ENCODE data around the gene GPR137C. TPM values are rescaled to one million over a fixed set of nuclear protein-coding genes. Genes with fewer than 3 reads are reported as not detected.
"Not testable (repeated sequence)": the region's sequence is repeated elsewhere in the genome, so short reads cannot be mapped to it uniquely, and the experiment has no call there.

GPR137C gene
- total RNA-seq, 3 donors from 2014 or later (not counting 1 experiment from before 2014, with no cell fraction given): 0.42 to 1.4 (median 0.57) TPM

GRCh38 chr14:52558688-52559087, 6.1 kb downstream of the GPR137C start:
- intact Hi-C loops (cut with micrococcal nuclease): no loop called here
- peaks cover 5% of the 10 kb centered on the region for H3K4me1 ChIP-seq (ENCODE audit: control insufficient read depth, insufficient read depth, low read length)
- no peaks in the 10 kb centered on the region for H3K9me3 ChIP-seq (ENCODE audit: control insufficient read depth, insufficient read depth, low read length)
- no peak overlapping the region for H3K27ac ChIP-seq (ENCODE audit: low read length)
- H3K4me3 ChIP-seq (ENCODE audit: low read length): no peak overlapping the region
- H3K4me3 Mint-ChIP-seq: no peak overlapping the region
- H3K27ac Mint-ChIP-seq: no peak overlapping the region
- no peak for ATAC-seq
- no peaks in the 10 kb centered on the region for H3K36me3 Mint-ChIP-seq
- H3K4me1 Mint-ChIP-seq: peaks cover 5 to 6% of the 10 kb centered on the region in 2 donors
- peaks cover 2% of the 10 kb centered on the region for H3K27me3 ChIP-seq (ENCODE audit: control insufficient read depth, insufficient read depth, low read length)
- no peak for DNase-seq
- 100% methylated on average over 2 of the region's 2 CpGs for WGBS (ENCODE audit: insufficient coverage)
- H3K36me3 ChIP-seq (ENCODE audit: control insufficient read depth, insufficient read depth, low read length): no peaks in the 10 kb centered on the region
- no peaks in the 10 kb centered on the region for H3K9me3 Mint-ChIP-seq
- TF ChIP-seq, protein P1, sequence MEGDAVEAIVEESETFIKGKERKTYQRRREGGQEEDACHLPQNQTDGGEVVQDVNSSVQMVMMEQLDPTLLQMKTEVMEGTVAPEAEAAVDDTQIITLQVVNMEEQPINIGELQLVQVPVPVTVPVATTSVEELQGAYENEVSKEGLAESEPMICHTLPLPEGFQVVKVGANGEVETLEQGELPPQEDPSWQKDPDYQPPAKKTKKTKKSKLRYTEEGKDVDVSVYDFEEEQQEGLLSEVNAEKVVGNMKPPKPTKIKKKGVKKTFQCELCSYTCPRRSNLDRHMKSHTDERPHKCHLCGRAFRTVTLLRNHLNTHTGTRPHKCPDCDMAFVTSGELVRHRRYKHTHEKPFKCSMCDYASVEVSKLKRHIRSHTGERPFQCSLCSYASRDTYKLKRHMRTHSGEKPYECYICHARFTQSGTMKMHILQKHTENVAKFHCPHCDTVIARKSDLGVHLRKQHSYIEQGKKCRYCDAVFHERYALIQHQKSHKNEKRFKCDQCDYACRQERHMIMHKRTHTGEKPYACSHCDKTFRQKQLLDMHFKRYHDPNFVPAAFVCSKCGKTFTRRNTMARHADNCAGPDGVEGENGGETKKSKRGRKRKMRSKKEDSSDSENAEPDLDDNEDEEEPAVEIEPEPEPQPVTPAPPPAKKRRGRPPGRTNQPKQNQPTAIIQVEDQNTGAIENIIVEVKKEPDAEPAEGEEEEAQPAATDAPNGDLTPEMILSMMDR (IDR thresholded peaks at IDR 0.05): no peak
- peaks cover 2 to 30% of the 10 kb centered on the region in 2 donors for H3K27me3 Mint-ChIP-seq (ENCODE audit: low read depth in 2 of 2)

- Mint-ChIP-seq H3K27ac (no peak overlapping the region), H3K4me1 (no peaks in the 10 kb centered on the region), H3K4me3 (no peak overlapping the region), H3K36me3 (no peaks in the 10 kb centered on the region), H3K9me3 (no peaks in the 10 kb centered on the region), H3K27me3 (ENCODE audit: low read depth in 2 of 2) (peaks cover 3 to 7% of the 10 kb centered on the region in 2 donors)
- DNase-seq (no peak), ATAC-seq (no peak)
- TF ChIP-seq, protein P1 (IDR thresholded peaks at IDR 0.05): no peak
- Histone ChIP-seq H3K9me3 (ENCODE audit: control insufficient read depth, insufficient read depth, low read length) (no peaks in the 10 kb centered on the region), H3K27me3 (ENCODE audit: control insufficient read depth, insufficient read depth, low read length) (no peaks in the 10 kb centered on the region), H3K4me3 (ENCODE audit: low read length) (no peak overlapping the region), H3K36me3 (ENCODE audit: control insufficient read depth, insufficient read depth, low read length) (no peaks in the 10 kb centered on the region), H3K27ac (ENCODE audit: low read length) (no peak overlapping the region), H3K4me1 (ENCODE audit: control insufficient read depth, insufficient read depth, low read length) (no peaks in the 10 kb centered on the region)
- 92% methylated on average over 2 of the region's 2 CpGs for WGBS (ENCODE audit: insufficient coverage)
- intact Hi-C loops (cut with micrococcal nuclease): no loop called here
Observed at GRCh38 chr14:52563120-52563519, 10.5 kb downstream of the GPR137C start.

DNA sequence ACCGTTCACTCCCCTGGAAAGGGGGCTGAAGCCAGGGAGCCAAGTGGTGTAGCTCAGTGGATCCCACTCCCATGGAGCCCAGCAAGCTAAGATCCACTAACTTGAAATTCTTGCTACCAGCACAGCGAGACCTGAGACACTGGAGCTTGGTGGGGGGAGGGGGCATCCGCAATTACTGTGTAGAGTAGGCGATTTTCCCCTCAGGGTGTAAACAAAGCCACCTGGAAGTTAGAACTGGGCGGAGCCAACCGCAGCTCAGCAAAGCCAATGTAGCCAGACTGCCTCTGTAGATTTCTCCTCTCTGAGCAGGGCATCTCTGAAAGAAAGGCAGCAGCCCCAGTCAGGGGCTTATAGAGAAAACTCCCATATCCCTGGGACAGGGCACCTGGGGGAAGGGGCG, 15.8 kb downstream of the GPR137C start:
- H3K4me1 ChIP-seq (ENCODE audit: control insufficient read depth, insufficient read depth, low read length); H3K27me3 ChIP-seq (ENCODE audit: control insufficient read depth, insufficient read depth, low read length); H3K27ac Mint-ChIP-seq; H3K4me1 Mint-ChIP-seq; H3K4me3 ChIP-seq (ENCODE audit: low read length); H3K4me3 Mint-ChIP-seq; intact Hi-C loops (cut with micrococcal nuclease); DNase-seq; H3K27ac ChIP-seq (ENCODE audit: low read length); H3K9me3 ChIP-seq (ENCODE audit: control insufficient read depth, insufficient read depth, low read length); H3K36me3 ChIP-seq (ENCODE audit: control insufficient read depth, insufficient read depth, low read length); ATAC-seq: not testable (repeated sequence)
- Mint-ChIP-seq H3K9me3 (peaks cover 16 to 28% of the 10 kb centered on the region in 2 donors), H3K36me3 (peaks cover 44% of the 10 kb centered on the region), H3K27me3 (ENCODE audit: low read depth in 2 of 2) (peaks cover 8 to 10% of the 10 kb centered on the region in 2 donors)
- WGBS (ENCODE audit: insufficient coverage): 95% methylated on average over 7 of the region's 7 CpGs

DNA sequence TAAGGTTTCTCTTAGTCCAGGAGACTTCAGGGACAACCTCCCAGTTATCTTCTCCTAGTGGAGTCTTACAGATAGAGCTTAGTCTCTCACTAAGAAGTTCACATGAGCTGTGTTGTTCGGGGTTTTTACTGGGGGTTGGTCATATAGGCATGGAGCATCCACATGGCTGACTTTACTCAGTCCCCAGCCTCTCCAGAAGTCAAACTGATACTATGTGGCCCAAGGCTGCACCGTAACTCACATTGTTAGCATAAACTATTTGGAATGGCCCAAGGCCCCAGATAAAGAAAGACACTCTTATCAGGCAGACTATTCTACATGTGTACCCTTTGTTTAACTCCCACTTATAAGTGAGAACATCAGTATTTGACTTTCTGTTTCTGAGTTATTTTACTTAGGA, 23.2 kb downstream of the GPR137C start:
- DNase-seq: no peak
- Histone ChIP-seq H3K36me3 (ENCODE audit: control insufficient read depth, insufficient read depth, low read length) (no peaks in the 10 kb centered on the region), H3K27me3 (ENCODE audit: control insufficient read depth, insufficient read depth, low read length) (no peaks in the 10 kb centered on the region), H3K4me1 (ENCODE audit: control insufficient read depth, insufficient read depth, low read length) (no peaks in the 10 kb centered on the region), H3K4me3 (ENCODE audit: low read length) (no peak overlapping the region), H3K27ac (ENCODE audit: low read length) (no peak overlapping the region), H3K9me3 (ENCODE audit: control insufficient read depth, insufficient read depth, low read length) (no peaks in the 10 kb centered on the region)
- Mint-ChIP-seq H3K36me3 (peaks cover 28% of the 10 kb centered on the region), H3K4me1 (no peaks in the 10 kb centered on the region), H3K27ac (no peak overlapping the region), H3K9me3 (peaks cover 6 to 23% of the 10 kb centered on the region in 2 donors), H3K4me3 (no peak overlapping the region), H3K27me3 (ENCODE audit: low read depth in 2 of 2) (peaks cover 3 to 6% of the 10 kb centered on the region in 2 donors)
- no peak for ATAC-seq
- TF ChIP-seq, protein P1 (IDR thresholded peaks at IDR 0.05): no peak
- intact Hi-C loops (cut with micrococcal nuclease): no loop called here
- 79% methylated on average over 1 of the region's 2 CpGs for WGBS (ENCODE audit: insufficient coverage)
